ENCODE data around the gene GDF2.

Gene GDF2

GRCh38 chr10:47334466-47335295 is 12.4 kb downstream of the GDF2 start:
- no peak for DNase-seq

- no peak for DNase-seq
These were observed 13.7 kb downstream of the GDF2 start for GRCh38 chr10:47335906-47336305.

- no peak for DNase-seq
These were observed 14.3 kb downstream of the GDF2 start for GRCh38 chr10:47336387-47337134.

GRCh38 chr10:47337310-47337709 is 15.1 kb downstream of the GDF2 start:
- DNase-seq = no peak

GRCh38 chr10:47339186-47339735 is 17.0 kb downstream of the GDF2 start:
- DNase-seq = no peak

GRCh38 chr10:47339759-47340607 is 17.7 kb downstream of the GDF2 start:
- no peak for DNase-seq

GRCh38 chr10:47340608-47341170 is 18.4 kb downstream of the GDF2 start:
- DNase-seq = peak; percentile 48

GRCh38 chr10:47344996-47345870 is 23.0 kb downstream of the GDF2 start:
- DNase-seq = no peak

GRCh38 chr10:47346581-47347302 is 24.5 kb downstream of the GDF2 start:
- DNase-seq = no peak

GRCh38 chr10:47347303-47347675 is 25.0 kb downstream of the GDF2 start:
- DNase-seq = no peak

GRCh38 chr10:47348138-47348651 is 25.9 kb downstream of the GDF2 start, which contains the start of gene RBP3:
Gene RBP3 (plus strand): TSS chr10:47348363. CDS start chr10:47348485, 122 bp downstream.
- DNase-seq = no peak

GRCh38 chr10:47348661-47349470 is 26.6 kb downstream of the GDF2 start:
- no peak for DNase-seq

GRCh38 chr10:47349516-47349915 is 27.3 kb downstream of the GDF2 start:
- DNase-seq = no peak

- no peak for DNase-seq
These were observed 27.7 kb downstream of the GDF2 start for GRCh38 chr10:47349941-47350371.

- DNase-seq = no peak
These were observed 28.7 kb downstream of the GDF2 start for GRCh38 chr10:47350671-47351640.

GRCh38 chr10:47351899-47352815 is 29.9 kb downstream of the GDF2 start:
- no peak for DNase-seq

- DNase-seq = no peak
These were observed 31.1 kb downstream of the GDF2 start for GRCh38 chr10:47353351-47353750.
